Upper lobe of right lung (tissue), 1 donor: ENCODE measurements around the gene OTULINL. TPM values are rescaled to one million over a fixed set of nuclear protein-coding genes. Genes with fewer than 3 reads are reported as not detected.

Source experiments
- ATAC-seq: fragments of 200-7000 bp; cut with Tn5 transposase; one replicate; pipeline ENCODE4 v1.9.1; 2020; ENCODE audit warnings: mild to moderate bottlenecking, moderate library complexity
- DNase-seq: peaks from one replicate; pipeline ENCODE4 v3.0.0-alpha.2; 2020
- H3K27ac ChIP-seq: fragments of 200-600 bp; one replicate; pipeline ENCODE4 v1.8.0; 2022
- H3K27me3 ChIP-seq: fragments of 200-600 bp; one replicate; pipeline ENCODE4 v1.8.0; 2022; ENCODE audit warnings: mild to moderate bottlenecking
- H3K36me3 ChIP-seq: fragments of 200-600 bp; one replicate; pipeline ENCODE4 v1.8.0; 2022
- H3K4me1 ChIP-seq: fragments of 200-600 bp; one replicate; pipeline ENCODE4 v1.8.0; 2022
- H3K4me3 ChIP-seq: fragments of 200-600 bp; one replicate; pipeline ENCODE4 v1.8.0; 2022; ENCODE audit warnings: mild to moderate bottlenecking
- H3K9me3 ChIP-seq: fragments of 200-600 bp; one replicate; pipeline ENCODE4 v1.8.0; 2022
- CTCF ChIP-seq: fragments of 200-600 bp; IDR thresholded peaks from one replicate; pipeline ENCODE4 v1.8.0; 2022; ENCODE audit warnings: antibody characterized with exemption
- intact Hi-C: fragments of 100-400 bp; cut with DNase I; formaldehyde crosslinking; loops from one replicate; pipeline ENCODE4 v1.11.0; 2022
- total RNA-seq: library from RNA; stranded (reverse); fragmentation: NEBNext Ultra II Directional; extraction: Animal tissue kit (Norgen Biotek cat#: 25700); gene quantifications from one replicate; pipeline ENCODE4 v1.2.1, GENCODE V29; 2021
- donor health status: DM: no; HTN: yes; CAD: no; lungs with severe emphysema.

The OTULINL gene
- total RNA-seq, 1 donor from 2014 or later: 104 TPM

GRCh38 chr5:14659821-14660607, 78.4 kb downstream of the OTULINL start:
- Histone ChIP-seq H3K4me1 (peaks cover 9% of the 10 kb centered on the region), H3K27me3 (no peaks in the 10 kb centered on the region), H3K36me3 (no peaks in the 10 kb centered on the region), H3K27ac (no peak overlapping the region), H3K9me3 (no peaks in the 10 kb centered on the region), H3K4me3 (no peak overlapping the region)
- ATAC-seq (no peak), DNase-seq (no peak)
- no peak for TF ChIP-seq CTCF
- intact Hi-C loops: no loop called here

- H3K4me3 ChIP-seq: no peak overlapping the region
- H3K27ac ChIP-seq: no peak overlapping the region
- H3K36me3 ChIP-seq: no peaks in the 10 kb centered on the region
- intact Hi-C loops: no loop called here
- DNase-seq (no peak), ATAC-seq (no peak)
- peaks cover 15% of the 10 kb centered on the region for H3K4me1 ChIP-seq
- no peaks in the 10 kb centered on the region for H3K9me3 ChIP-seq
- TF ChIP-seq CTCF: no peak
- H3K27me3 ChIP-seq: no peaks in the 10 kb centered on the region
Measured at GRCh38 chr5:14660833-14661232, 79.2 kb downstream of the OTULINL start.

Other genes starting within 250 kb of the OTULINL start
- 30.0 TPM for gene OTULIN, start 82.9 kb downstream of the OTULINL start, total RNA-seq